Spleen (tissue), 11 donors: ENCODE measurements around the gene ATP9A. TPM values are rescaled to one million over a fixed set of nuclear protein-coding genes. Genes with fewer than 3 reads are reported as not detected.
"Not testable (repeated sequence)": the region's sequence is repeated elsewhere in the genome, so short reads cannot be mapped to it uniquely, and the experiment has no call there.

Experiments used
- DNase-seq: peaks from one replicate; pipeline ENCODE4 v3.0.0-alpha.2; 2020
- H3K27ac ChIP-seq, 8 donors: fragments of 200-600 bp; sonication (generic) in 7 of 8; 1 replicate in 4 of 8; 2 replicates in 4 of 8; pipeline versions ENCODE4 v1.5.0 to v1.8.0; 2016 to 2021; ENCODE audit warnings: inconsistent platforms in 4 of 8, mild to moderate bottlenecking in 4 of 8, moderate library complexity in 1 of 8
- H3K27me3 ChIP-seq, 7 donors: fragments of 200-600 bp; sonication (generic) in 6 of 7; replicated peaks in 1 of 7; 1 replicate in 4 of 7; 2 replicates in 3 of 7; pipeline versions ENCODE4 v1.5.0 to v1.8.0; 2016 to 2021; ENCODE audit warnings: inconsistent platforms in 3 of 7, mild to moderate bottlenecking in 1 of 7
- H3K36me3 ChIP-seq, 6 donors: fragments of 200-600 bp; sonication (generic) in 5 of 6; 1 replicate in 4 of 6; 2 replicates in 2 of 6; pipeline versions ENCODE4 v1.5.0 to v1.8.0; 2016 to 2021; ENCODE audit warnings: inconsistent platforms in 2 of 6
- H3K4me1 ChIP-seq, 6 donors: fragments of 200-600 bp; sonication (generic) in 5 of 6; 1 replicate in 3 of 6; 2 replicates in 3 of 6; pipeline versions ENCODE4 v1.5.0 to v1.8.0; 2016 to 2021; ENCODE audit warnings: inconsistent platforms in 3 of 6
- H3K4me3 ChIP-seq, 8 donors: fragments of 200-600 bp; sonication (generic) in 7 of 8; 1 replicate in 4 of 8; 2 replicates in 4 of 8; pipeline versions ENCODE4 v1.5.0 to v1.8.0; 2016 to 2021; ENCODE audit warnings: inconsistent platforms in 4 of 8, mild to moderate bottlenecking in 4 of 8, moderate library complexity in 2 of 8
- H3K9me3 ChIP-seq, 8 donors: fragments of 200-600 bp; sonication (generic) in 7 of 8; 1 replicate in 4 of 8; 2 replicates in 4 of 8; pipeline versions ENCODE4 v1.5.0 to v1.8.0; 2016 to 2021; ENCODE audit warnings: inconsistent platforms in 4 of 8
- POLR2A ChIP-seq, 3 donors: fragments of 450-650 bp; IDR thresholded peaks; one replicate each; pipeline ENCODE4 v1.5.1; 2017; ENCODE audit warnings: antibody characterized with exemption in 3 of 3, mild to moderate bottlenecking in 1 of 3
- POLR2AphosphoS5 ChIP-seq, 3 donors: sonication (generic); formaldehyde crosslinking; IDR thresholded peaks; one replicate each; pipeline ENCODE4 v1.5.1; 2017; ENCODE audit warnings: antibody characterized with exemption in 3 of 3
- WGBS, 5 donors: extraction: QIAGEN DNeasy Blood & Tissue Kit in 3 of 5; methylation state at CpG; one replicate each; pipeline versions ENCODE4 v1.1.5 to v1.1.7; 2013 to 2018; 5-methylcytosine and 5-hydroxymethylcytosine counted together
- intact Hi-C: fragments of 100-400 bp; cut with DNase I; formaldehyde crosslinking; loops from one replicate; pipeline ENCODE4 v1.15.0; 2023; ENCODE audit warnings: low total_unique reads
- polyA plus RNA-seq, 3 donors: library from polyadenylated mRNA; stranded (reverse); fragments of 200-250 nt; gene quantifications; one replicate each; pipeline ENCODE4 v1.2.1, GENCODE V29; 2013
- total RNA-seq, 7 donors: library from RNA; depleted of rRNA in 3 of 7; stranded (reverse); fragments of >200 nt in 3 of 7; fragmentation: NEBNext Ultra II Directional in 4 of 7; extraction: Animal tissue kit (Norgen Biotek cat#: 25700) in 4 of 7; gene quantifications; one replicate each; pipeline versions ENCODE4 v1.1.0 to v1.2.1, GENCODE V29; 2016 to 2021
- TF ChIP-seq, protein P1 (sequence below), 11 experiments: fragments of 200-600 bp in 7 of 11; fragments of 450-650 bp in 4 of 11; sonication (generic) in 4 of 11; IDR thresholded peaks in 8 of 11; conservative IDR thresholded peaks in 3 of 11; 1 replicate in 7 of 11; 2 replicates in 4 of 11; pipeline versions ENCODE4 v1.4.0 to v1.8.0; 2016 to 2021; ENCODE audit warnings: antibody characterized with exemption in 11 of 11, inconsistent platforms in 4 of 11, mild to moderate bottlenecking in 1 of 11
- donor health status: healthy with polysubstance abuse.
- donor health status: DM: no; HTN: no; CAD: no; lungs with moderate emphysema.
- donor health status: DM: no; HTN: no; CAD: no.
- donor health status: Bipolar disorder and iron deficiency.
- donor health status: healthy.
- donor health status: DM: no; HTN: no; CAD: no.
- donor health status: DM: yes; HTN: yes; CAD: no.

The ATP9A gene
- total and polyA plus RNA-seq, 10 donors, result 0.37 to 11.5 (median 7.6) TPM

GRCh38 chr20:51791626-51792025, 23.4 kb upstream of the ATP9A start:
- Histone ChIP-seq H3K4me1 (no peaks in the 10 kb centered on the region), H3K27me3 (peaks cover 0 to 13% (median 0%) of the 10 kb centered on the region in 7 donors), H3K4me3 (no peak overlapping the region), H3K9me3 (no peaks in the 10 kb centered on the region), H3K36me3 (no peaks in the 10 kb centered on the region), H3K27ac (no peak overlapping the region)
- 88 to 96% (median 93%) methylated on average over 3 to 13 of the region's 13 CpGs for WGBS, 5 donors
- intact Hi-C loops, result no loop called here
- TF ChIP-seq, protein P1, sequence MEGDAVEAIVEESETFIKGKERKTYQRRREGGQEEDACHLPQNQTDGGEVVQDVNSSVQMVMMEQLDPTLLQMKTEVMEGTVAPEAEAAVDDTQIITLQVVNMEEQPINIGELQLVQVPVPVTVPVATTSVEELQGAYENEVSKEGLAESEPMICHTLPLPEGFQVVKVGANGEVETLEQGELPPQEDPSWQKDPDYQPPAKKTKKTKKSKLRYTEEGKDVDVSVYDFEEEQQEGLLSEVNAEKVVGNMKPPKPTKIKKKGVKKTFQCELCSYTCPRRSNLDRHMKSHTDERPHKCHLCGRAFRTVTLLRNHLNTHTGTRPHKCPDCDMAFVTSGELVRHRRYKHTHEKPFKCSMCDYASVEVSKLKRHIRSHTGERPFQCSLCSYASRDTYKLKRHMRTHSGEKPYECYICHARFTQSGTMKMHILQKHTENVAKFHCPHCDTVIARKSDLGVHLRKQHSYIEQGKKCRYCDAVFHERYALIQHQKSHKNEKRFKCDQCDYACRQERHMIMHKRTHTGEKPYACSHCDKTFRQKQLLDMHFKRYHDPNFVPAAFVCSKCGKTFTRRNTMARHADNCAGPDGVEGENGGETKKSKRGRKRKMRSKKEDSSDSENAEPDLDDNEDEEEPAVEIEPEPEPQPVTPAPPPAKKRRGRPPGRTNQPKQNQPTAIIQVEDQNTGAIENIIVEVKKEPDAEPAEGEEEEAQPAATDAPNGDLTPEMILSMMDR (IDR thresholded peaks at IDR 0.05 in 8 of 11, conservative IDR thresholded peaks at IDR 0.05 in 3 of 11), result no peak
- no peak for TF ChIP-seq POLR2A (IDR thresholded peaks at IDR 0.05)
- no peak for TF ChIP-seq POLR2AphosphoS5 (IDR thresholded peaks at IDR 0.05)
- no peak for DNase-seq

DNA sequence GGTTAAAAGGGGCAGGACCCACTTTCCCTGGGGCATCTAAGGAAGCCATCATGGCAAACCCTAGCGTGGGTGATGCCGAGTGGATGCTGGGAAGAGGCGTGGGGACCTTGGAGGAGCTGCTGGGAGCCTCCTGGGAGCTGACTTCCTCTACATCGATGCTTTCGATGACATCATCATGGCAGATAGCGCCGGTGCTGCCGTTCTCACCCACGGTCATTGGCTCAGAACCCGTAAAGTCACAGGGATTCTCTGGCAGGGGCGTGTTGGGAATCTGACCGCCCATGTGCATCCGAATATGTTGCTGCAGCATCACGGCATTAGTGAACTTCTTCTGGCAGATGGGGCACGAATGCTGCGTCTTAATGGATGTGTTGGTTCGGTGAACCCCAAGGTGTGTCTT, 22.1 kb upstream of the ATP9A start:
- Histone ChIP-seq H3K9me3 (no peaks in the 10 kb centered on the region), H3K27ac (no peak overlapping the region), H3K4me3 (no peak overlapping the region), H3K27me3 (peaks cover 0 to 13% (median 0%) of the 10 kb centered on the region in 7 donors), H3K4me1 (no peaks in the 10 kb centered on the region), H3K36me3 (no peaks in the 10 kb centered on the region)
- WGBS, 5 donors, result 88 to 95% (median 92%) methylated on average over 16 to 17 of the region's 17 CpGs
- no peak for TF ChIP-seq POLR2A (IDR thresholded peaks at IDR 0.05)
- no peak for DNase-seq
- intact Hi-C loops, result no loop called here

DNA sequence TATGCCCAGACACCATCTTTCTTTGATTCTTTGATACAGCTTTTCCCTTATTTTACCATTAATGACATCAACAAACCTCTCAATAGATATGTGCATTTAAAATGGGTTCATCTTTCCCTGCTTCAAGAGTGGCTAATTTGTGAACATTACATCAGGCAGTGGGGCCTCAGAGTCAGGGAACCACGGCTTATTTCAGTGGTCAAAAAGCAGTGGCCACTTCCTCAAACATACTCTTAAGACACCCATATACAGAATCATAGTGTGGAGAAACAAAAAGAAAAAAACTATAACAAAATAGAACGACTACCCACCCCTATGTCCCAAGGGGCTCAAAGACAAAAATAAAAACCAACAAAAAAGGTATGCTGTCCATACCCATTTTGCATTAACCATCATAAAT, 21.2 kb upstream of the ATP9A start:
- 22 to 58% (median 46%) methylated on average over 2 of the region's 2 CpGs for WGBS, 5 donors

GRCh38 chr20:51788822-51789221, 20.6 kb upstream of the ATP9A start:
- intact Hi-C loops, result no loop called here
- Histone ChIP-seq H3K9me3 (no peaks in the 10 kb centered on the region), H3K27me3 (peaks cover 0 to 12% (median 0%) of the 10 kb centered on the region in 7 donors), H3K27ac (no peak overlapping the region), H3K4me1 (no peaks in the 10 kb centered on the region), H3K36me3 (no peaks in the 10 kb centered on the region), H3K4me3 (no peak overlapping the region)
- TF ChIP-seq, protein P1 (IDR thresholded peaks at IDR 0.05 in 8 of 11, conservative IDR thresholded peaks at IDR 0.05 in 3 of 11), result no peak
- TF ChIP-seq POLR2AphosphoS5 (IDR thresholded peaks at IDR 0.05) (no peak), POLR2A (IDR thresholded peaks at IDR 0.05) (no peak)
- no peak for DNase-seq
- 88 to 95% (median 90%) methylated on average over 14 of the region's 14 CpGs for WGBS, 5 donors

More for the DNA sequence above, 21.2 kb upstream of the ATP9A start:
- no peaks in the 10 kb centered on the region for H3K36me3 ChIP-seq
- intact Hi-C loops, result no loop called here
- no peak for DNase-seq
- H3K27me3 ChIP-seq, result peaks cover 0 to 13% (median 0%) of the 10 kb centered on the region in 7 donors
- H3K4me1 ChIP-seq, result no peaks in the 10 kb centered on the region
- H3K9me3 ChIP-seq, result no peaks in the 10 kb centered on the region
- no peak for TF ChIP-seq POLR2A (IDR thresholded peaks at IDR 0.05)
- TF ChIP-seq POLR2AphosphoS5 (IDR thresholded peaks at IDR 0.05), result no peak
- TF ChIP-seq, protein P1 (IDR thresholded peaks at IDR 0.05 in 8 of 11, conservative IDR thresholded peaks at IDR 0.05 in 3 of 11), result no peak
- no peak overlapping the region for H3K27ac ChIP-seq
- no peak overlapping the region for H3K4me3 ChIP-seq

DNA sequence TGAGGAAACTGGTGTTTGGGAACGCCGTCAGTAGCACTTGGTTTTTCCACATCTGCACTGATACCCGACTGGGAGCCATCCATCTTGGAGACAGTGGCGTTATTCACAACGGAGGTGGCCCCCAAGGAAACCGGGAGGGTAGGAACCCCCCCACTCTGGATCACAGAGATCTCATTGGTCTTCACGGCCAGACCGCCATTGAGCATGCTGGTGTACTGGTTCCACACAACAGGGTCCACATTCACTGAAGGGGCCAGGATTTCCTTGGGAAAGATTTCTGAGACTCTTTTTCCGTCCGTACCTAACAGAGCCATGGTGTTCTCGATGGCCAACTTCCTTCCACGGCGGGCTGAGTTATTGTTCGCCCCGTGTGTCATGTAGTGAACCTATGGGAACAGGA, 16.1 kb upstream of the ATP9A start:
- Histone ChIP-seq H3K9me3 (peaks cover 0 to 11% (median 5%) of the 10 kb centered on the region in 8 donors), H3K27ac (no peak overlapping the region), H3K4me1 (no peaks in the 10 kb centered on the region), H3K4me3 (no peak overlapping the region), H3K27me3 (no peaks in the 10 kb centered on the region), H3K36me3 (no peaks in the 10 kb centered on the region)
- intact Hi-C loops, result no loop called here
- no peak for DNase-seq
- 68 to 90% (median 83%) methylated on average over 14 to 15 of the region's 15 CpGs for WGBS, 5 donors
- no peak for TF ChIP-seq POLR2AphosphoS5 (IDR thresholded peaks at IDR 0.05)
- TF ChIP-seq, protein P1 (IDR thresholded peaks at IDR 0.05 in 8 of 11, conservative IDR thresholded peaks at IDR 0.05 in 3 of 11), result no peak
- TF ChIP-seq POLR2A (IDR thresholded peaks at IDR 0.05), result no peak

DNA sequence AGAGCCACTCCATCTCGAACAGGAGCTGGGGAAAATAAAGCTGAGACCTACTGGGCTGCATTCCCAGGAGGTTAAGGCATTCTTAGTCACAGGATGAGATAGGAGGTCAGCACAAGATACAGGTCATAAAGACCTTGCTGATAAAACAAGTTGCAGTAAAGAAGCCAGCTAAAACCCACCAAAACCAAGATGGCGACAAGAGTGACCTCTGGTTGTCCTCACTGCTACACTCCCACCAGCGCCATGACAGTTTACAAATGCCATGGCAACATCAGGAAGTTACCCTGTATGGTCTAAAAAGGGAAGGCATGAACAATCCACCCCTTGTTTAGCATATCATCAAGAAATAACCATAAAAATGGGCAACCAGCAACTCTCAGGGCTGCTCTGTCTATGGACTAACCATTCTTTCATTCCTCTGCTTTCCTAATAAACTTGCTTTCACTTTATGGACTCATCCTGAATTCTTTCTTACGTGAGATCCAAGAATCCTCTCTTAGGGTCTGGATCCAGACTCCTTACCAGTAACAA, 10.1 kb upstream of the ATP9A start:
- H3K27ac ChIP-seq, intact Hi-C loops, H3K4me3 ChIP-seq, H3K36me3 ChIP-seq, DNase-seq, H3K4me1 ChIP-seq: not testable (repeated sequence)
- 74 to 95% (median 84%) methylated on average over 4 of the region's 4 CpGs for whole genome bisulfite sequencing, 5 donors
- Histone ChIP-seq H3K9me3 (peaks cover 0 to 23% (median 15%) of the 10 kb centered on the region in 8 donors), H3K27me3 (peaks cover 0 to 14% (median 0%) of the 10 kb centered on the region in 7 donors)
